D721Med (cell line): Measurements from ENCODE around the gene LDLRAD3.

Source experiments
- DNase-seq: peaks from one replicate; pipeline ENCODE4 v3.0.0; 2011; ENCODE audit warnings: low spot score; ENCODE audit not compliant: insufficient read length
- FAIRE-seq: peaks from 2 replicates; lab custom pipeline; 2011; peaks lifted over from hg19 to GRCh38; lab: Jason Lieb, UNC
- CTCF ChIP-seq: IDR thresholded peaks from 2 replicates; pipeline ENCODE4 v1.5.1; 2012; ENCODE audit warnings: mild to moderate bottlenecking, control low read depth; ENCODE audit not compliant: insufficient read depth; ENCODE audit errors: missing control alignments

Gene LDLRAD3

GRCh38 chr11:36034551-36035331 is 90.9 kb downstream of the LDLRAD3 start:
- no peak for TF ChIP-seq CTCF
- DNase-seq (no peak), FAIRE-seq (no peak)

- FAIRE-seq, result no peak
- TF ChIP-seq CTCF, result no peak
- no peak for DNase-seq
Measured at GRCh38 chr11:36035454-36035853, 91.6 kb downstream of the LDLRAD3 start.

- DNase-seq (no peak), FAIRE-seq (no peak)
- TF ChIP-seq CTCF, result no peak
Measured at GRCh38 chr11:36035999-36036398, 92.1 kb downstream of the LDLRAD3 start.

GRCh38 chr11:36037031-36037430 is 93.2 kb downstream of the LDLRAD3 start:
- no peak for TF ChIP-seq CTCF
- no peak for FAIRE-seq
- no peak for DNase-seq

GRCh38 chr11:36038541-36038940 is 94.7 kb downstream of the LDLRAD3 start:
- no peak for TF ChIP-seq CTCF
- FAIRE-seq, result no peak
- no peak for DNase-seq

- no peak for TF ChIP-seq CTCF
- DNase-seq, result no peak
- FAIRE-seq, result no peak
Measured at GRCh38 chr11:36039471-36039870, 95.6 kb downstream of the LDLRAD3 start.

GRCh38 chr11:36041988-36042611 is 98.2 kb downstream of the LDLRAD3 start:
- peak; percentile 39 for TF ChIP-seq CTCF
- FAIRE-seq (no peak), DNase-seq (no peak)
